ENCODE results near the gene MRPL21.

Gene MRPL21

GRCh38 chr11:68940651-68941323 is 37.2 kb upstream of the MRPL21 start:
- no peak overlapping the region for H3K9ac ChIP-seq (ENCODE audit: low read depth, low read length)

DNA sequence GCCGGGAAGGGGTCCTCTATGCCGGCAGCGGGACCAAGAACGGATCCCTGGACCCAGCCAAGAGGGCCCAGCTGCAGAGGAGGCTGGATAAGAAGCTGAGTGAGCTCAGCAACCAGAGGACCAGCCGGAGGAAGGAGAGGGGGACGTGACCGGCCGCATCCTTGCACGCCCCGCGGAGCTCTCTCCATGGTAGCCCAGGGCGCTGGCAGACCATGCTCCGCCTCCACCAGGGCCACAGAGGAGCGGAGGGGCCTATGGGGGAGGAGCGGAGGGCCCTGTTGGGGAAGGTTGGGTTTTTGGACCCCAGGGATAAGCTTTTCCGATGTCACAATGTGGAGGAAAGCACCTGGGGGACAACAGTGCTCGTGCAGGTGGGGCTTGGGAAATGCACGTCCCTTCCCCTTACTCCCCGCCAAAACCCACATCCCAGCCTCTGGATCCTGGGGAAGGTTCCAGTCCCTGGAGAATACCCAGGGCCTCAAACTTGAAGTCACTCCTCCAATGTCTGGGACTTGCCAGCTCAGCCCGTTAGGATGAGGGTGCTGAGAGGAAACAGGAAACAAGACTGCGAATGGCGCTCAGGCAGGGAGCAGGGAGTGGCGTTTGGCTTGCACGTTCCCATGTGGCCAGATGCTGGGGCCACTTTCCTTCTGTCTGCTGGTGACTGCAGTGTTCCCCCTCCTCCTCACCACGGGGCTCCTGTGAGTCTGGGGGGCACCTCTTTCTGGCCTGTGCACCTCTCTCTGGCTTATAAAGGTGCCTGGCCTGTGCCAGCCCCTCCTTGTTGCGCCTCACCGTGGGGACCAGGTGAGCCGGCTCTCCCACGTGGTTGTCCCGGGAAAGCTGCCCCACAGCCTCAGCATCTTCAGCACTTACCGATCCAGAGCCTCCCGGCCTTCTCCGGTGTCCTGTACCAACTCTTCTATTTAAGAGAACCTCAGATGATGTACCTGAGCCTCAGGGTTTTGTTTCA is 36.2 kb upstream of the MRPL21 start:
- Histone ChIP-seq H3K4me3 (ENCODE audit: low read length) (no peak overlapping the region), H3K27ac (ENCODE audit: low read length) (no peak overlapping the region), H3K27me3 (ENCODE audit: insufficient read depth, low read length) (no peaks in the 10 kb centered on the region), H3K4me1 (ENCODE audit: insufficient read depth, low read length) (no peaks in the 10 kb centered on the region), H3K36me3 (ENCODE audit: insufficient read depth, low read depth, low read length) (peaks cover 43% of the 10 kb centered on the region), H3K9ac (ENCODE audit: low read depth, low read length) (no peak overlapping the region), H3K9me3 (ENCODE audit: insufficient read depth, low read depth, low read length) (no peaks in the 10 kb centered on the region)

More at GRCh38 chr11:68940651-68941323, 37.2 kb upstream of the MRPL21 start:
- H3K27ac ChIP-seq (ENCODE audit: low read length): no peak overlapping the region
- no peaks in the 10 kb centered on the region for H3K9me3 ChIP-seq (ENCODE audit: insufficient read depth, low read depth, low read length)
- no peak overlapping the region for H3K4me3 ChIP-seq (ENCODE audit: low read length)
- peaks cover 40% of the 10 kb centered on the region for H3K36me3 ChIP-seq (ENCODE audit: insufficient read depth, low read depth, low read length)
- H3K27me3 ChIP-seq (ENCODE audit: insufficient read depth, low read length): no peaks in the 10 kb centered on the region
- H3K4me1 ChIP-seq (ENCODE audit: insufficient read depth, low read length): no peaks in the 10 kb centered on the region

DNA sequence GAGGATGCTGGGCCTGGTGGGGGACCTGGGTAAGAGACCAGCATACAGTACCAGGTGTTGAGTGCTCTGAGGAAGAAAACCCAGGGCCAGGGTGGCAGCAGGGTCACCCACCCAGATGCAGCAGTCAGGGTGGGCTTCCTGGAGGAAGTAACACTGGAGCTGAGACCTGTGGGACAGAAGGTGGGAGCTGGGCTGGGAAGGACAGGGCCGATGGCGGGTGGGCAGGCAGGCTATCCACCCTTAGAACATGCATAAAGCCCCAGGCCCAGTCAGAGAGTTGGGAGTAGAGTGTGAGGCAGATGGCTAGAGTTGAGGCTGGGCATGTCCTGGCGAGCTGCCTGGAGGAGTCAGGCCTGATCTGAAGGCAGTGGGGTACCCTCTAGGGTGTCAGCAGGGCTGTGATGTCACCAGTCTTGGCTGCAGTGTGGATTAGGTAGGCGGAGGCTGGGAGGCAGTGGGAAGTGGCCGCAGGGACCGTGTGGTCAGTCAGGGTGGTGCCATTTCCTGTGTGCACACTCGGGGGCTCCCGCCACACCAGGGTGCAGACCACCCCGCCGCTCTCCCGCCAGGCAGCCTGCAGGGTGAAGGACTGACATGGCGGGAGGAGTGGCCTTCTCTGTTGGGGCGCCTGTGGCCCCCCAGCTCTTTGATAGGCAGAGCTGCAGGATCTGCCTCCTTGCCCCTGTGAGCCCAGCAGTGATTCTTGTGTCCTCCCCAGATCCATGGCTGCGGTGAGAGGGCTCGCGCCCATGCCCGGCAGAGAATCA is 35.4 kb upstream of the MRPL21 start:
- Histone ChIP-seq H3K36me3 (ENCODE audit: insufficient read depth, low read depth, low read length) (peaks cover 47% of the 10 kb centered on the region), H3K9ac (ENCODE audit: low read depth, low read length) (no peak overlapping the region)

GRCh38 chr11:68938088-68938487 is 34.5 kb upstream of the MRPL21 start:
- H3K27ac ChIP-seq (ENCODE audit: low read length): no peak overlapping the region
- H3K9me3 ChIP-seq (ENCODE audit: insufficient read depth, low read depth, low read length): no peaks in the 10 kb centered on the region
- peaks cover 47% of the 10 kb centered on the region for H3K36me3 ChIP-seq (ENCODE audit: insufficient read depth, low read depth, low read length)
- H3K9ac ChIP-seq (ENCODE audit: low read depth, low read length): no peak overlapping the region
- no peaks in the 10 kb centered on the region for H3K4me1 ChIP-seq (ENCODE audit: insufficient read depth, low read length)
- H3K4me3 ChIP-seq (ENCODE audit: low read length): no peak overlapping the region
- H3K27me3 ChIP-seq (ENCODE audit: insufficient read depth, low read length): no peaks in the 10 kb centered on the region

More for the DNA sequence above, 35.4 kb upstream of the MRPL21 start:
- H3K27ac ChIP-seq (ENCODE audit: low read length): no peak overlapping the region
- H3K27me3 ChIP-seq (ENCODE audit: insufficient read depth, low read length): no peaks in the 10 kb centered on the region
- H3K4me3 ChIP-seq (ENCODE audit: low read length): no peak overlapping the region
- H3K4me1 ChIP-seq (ENCODE audit: insufficient read depth, low read length): no peaks in the 10 kb centered on the region
- no peaks in the 10 kb centered on the region for H3K9me3 ChIP-seq (ENCODE audit: insufficient read depth, low read depth, low read length)

DNA sequence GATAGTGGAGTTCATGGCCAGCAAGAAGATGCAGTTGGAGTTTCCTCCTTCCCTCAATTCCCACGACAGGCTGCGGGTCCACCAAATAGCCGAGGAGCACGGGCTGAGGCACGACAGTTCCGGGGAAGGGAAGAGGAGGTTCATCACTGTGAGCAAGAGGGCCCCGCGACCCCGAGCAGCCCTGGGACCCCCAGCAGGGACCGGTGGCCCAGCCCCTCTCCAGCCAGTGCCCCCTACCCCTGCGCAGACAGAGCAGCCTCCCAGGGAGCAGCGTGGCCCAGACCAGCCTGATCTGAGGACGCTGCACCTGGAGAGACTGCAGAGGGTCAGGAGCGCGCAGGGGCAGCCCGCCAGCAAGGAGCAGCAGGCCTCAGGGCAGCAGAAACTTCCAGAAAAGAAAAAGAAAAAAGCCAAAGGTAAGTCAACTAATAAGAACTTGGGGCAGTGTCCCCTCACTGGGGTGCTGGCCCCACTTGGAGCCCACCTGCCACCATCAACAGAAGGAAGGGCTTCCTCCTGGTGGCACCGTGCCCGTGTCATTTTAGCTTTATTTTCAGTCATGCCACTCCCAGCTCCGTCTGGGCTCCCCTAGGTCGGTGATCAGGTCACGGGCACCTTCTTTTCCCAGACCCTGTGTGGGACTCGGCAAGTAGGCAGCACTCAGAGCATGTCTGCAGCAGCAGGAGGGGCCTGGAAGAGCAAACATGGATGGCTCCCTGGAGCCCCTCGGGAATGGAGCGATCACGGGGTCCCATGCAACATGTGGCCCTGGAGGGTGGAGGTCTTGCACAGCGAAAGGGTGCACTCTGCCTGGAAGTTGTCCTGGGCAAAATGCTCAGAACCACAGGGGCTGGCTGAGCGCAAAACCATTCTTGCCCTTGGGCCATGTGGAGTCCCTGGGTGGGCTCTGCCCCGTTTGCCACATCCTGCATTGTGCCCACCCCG is 33.3 kb upstream of the MRPL21 start:
- no peak overlapping the region for H3K27ac ChIP-seq (ENCODE audit: low read length)
- no peak overlapping the region for H3K4me3 ChIP-seq (ENCODE audit: low read length)
- H3K9ac ChIP-seq (ENCODE audit: low read depth, low read length): no peak overlapping the region
- H3K27me3 ChIP-seq (ENCODE audit: insufficient read depth, low read length): no peaks in the 10 kb centered on the region
- no peaks in the 10 kb centered on the region for H3K9me3 ChIP-seq (ENCODE audit: insufficient read depth, low read depth, low read length)
- H3K4me1 ChIP-seq (ENCODE audit: insufficient read depth, low read length): no peaks in the 10 kb centered on the region
- H3K36me3 ChIP-seq (ENCODE audit: insufficient read depth, low read depth, low read length): peaks cover 47% of the 10 kb centered on the region

DNA sequence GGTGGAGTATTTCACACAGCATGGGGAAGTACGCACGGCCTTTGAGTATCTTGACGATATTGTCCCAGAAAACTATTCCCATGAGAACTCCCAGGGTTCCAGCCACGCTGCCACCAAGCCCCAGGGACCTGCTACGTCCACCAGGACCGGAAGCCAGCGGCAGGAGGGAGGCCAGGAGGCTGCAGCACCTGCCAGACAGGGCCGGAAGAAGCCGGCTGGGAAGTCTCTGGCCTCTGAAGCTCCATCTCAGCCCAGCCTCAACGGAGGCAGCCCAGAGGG is 32.7 kb upstream of the MRPL21 start:
- Histone ChIP-seq H3K9ac (ENCODE audit: low read depth, low read length) (no peak overlapping the region), H3K27ac (ENCODE audit: low read length) (no peak overlapping the region), H3K4me3 (ENCODE audit: low read length) (no peak overlapping the region), H3K9me3 (ENCODE audit: insufficient read depth, low read depth, low read length) (no peaks in the 10 kb centered on the region), H3K4me1 (ENCODE audit: insufficient read depth, low read length) (no peaks in the 10 kb centered on the region), H3K36me3 (ENCODE audit: insufficient read depth, low read depth, low read length) (peaks cover 47% of the 10 kb centered on the region), H3K27me3 (ENCODE audit: insufficient read depth, low read length) (no peaks in the 10 kb centered on the region)

DNA sequence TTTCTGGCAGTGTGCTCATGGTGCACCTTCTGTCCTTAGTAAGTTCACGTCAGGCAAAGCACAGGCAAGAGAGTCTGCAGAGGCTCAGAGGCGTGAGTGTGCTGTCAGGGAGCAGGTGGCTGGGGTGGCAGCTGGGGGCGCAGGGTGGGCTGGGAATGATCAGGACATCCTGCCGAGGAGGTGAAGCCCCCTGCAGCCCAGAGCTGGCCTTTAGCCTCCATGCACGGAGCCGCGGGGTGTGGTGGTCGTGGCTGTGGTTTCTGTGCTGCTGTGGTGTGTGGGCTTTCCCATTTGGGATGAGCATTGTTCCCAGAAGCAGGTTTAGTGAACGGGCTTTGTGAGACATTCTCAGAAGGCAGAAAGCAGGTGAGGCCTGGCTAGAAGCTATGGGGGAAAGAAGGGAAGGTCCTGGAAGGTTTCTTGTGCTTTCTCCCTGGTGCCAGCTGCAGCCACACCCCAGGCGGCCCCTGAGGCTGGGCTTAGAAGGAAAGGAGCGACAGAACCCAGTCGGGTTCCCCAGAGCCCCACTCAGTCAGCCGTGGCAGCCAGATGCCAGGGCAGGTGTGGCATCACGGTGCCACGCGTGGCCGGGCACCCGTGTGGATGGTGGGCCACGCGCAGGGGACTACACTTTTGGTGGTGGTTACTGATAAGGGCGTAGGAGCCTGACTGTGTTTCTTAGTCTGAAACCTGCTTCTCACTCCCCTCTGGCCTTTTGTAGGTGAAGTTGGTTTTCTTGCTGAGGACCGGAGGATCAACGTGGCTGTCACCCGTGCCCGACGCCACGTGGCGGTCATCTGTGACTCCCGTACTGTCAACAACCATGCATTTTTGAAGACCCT is 32.1 kb upstream of the MRPL21 start:
- H3K4me3 ChIP-seq (ENCODE audit: low read length): no peak overlapping the region
- H3K27ac ChIP-seq (ENCODE audit: low read length): no peak overlapping the region
- H3K4me1 ChIP-seq (ENCODE audit: insufficient read depth, low read length): no peaks in the 10 kb centered on the region
- H3K27me3 ChIP-seq (ENCODE audit: insufficient read depth, low read length): no peaks in the 10 kb centered on the region
- peaks cover 47% of the 10 kb centered on the region for H3K36me3 ChIP-seq (ENCODE audit: insufficient read depth, low read depth, low read length)
- H3K9ac ChIP-seq (ENCODE audit: low read depth, low read length): no peak overlapping the region
- H3K9me3 ChIP-seq (ENCODE audit: insufficient read depth, low read depth, low read length): no peaks in the 10 kb centered on the region

- H3K27ac ChIP-seq (ENCODE audit: low read length): no peak overlapping the region
- no peaks in the 10 kb centered on the region for H3K27me3 ChIP-seq (ENCODE audit: insufficient read depth, low read length)
- no peak overlapping the region for H3K9ac ChIP-seq (ENCODE audit: low read depth, low read length)
- peaks cover 51% of the 10 kb centered on the region for H3K36me3 ChIP-seq (ENCODE audit: insufficient read depth, low read depth, low read length)
- no peaks in the 10 kb centered on the region for H3K4me1 ChIP-seq (ENCODE audit: insufficient read depth, low read length)
- H3K9me3 ChIP-seq (ENCODE audit: insufficient read depth, low read depth, low read length): no peaks in the 10 kb centered on the region
- H3K4me3 ChIP-seq (ENCODE audit: low read length): no peak overlapping the region
These were observed 31.4 kb upstream of the MRPL21 start for GRCh38 chr11:68935066-68935465.

GRCh38 chr11:68934666-68935065 is 31.0 kb upstream of the MRPL21 start:
- Histone ChIP-seq H3K9ac (ENCODE audit: low read depth, low read length) (no peak overlapping the region), H3K27ac (ENCODE audit: low read length) (no peak overlapping the region), H3K4me3 (ENCODE audit: low read length) (no peak overlapping the region), H3K36me3 (ENCODE audit: insufficient read depth, low read depth, low read length) (peaks cover 51% of the 10 kb centered on the region), H3K4me1 (ENCODE audit: insufficient read depth, low read length) (no peaks in the 10 kb centered on the region), H3K27me3 (ENCODE audit: insufficient read depth, low read length) (no peaks in the 10 kb centered on the region), H3K9me3 (ENCODE audit: insufficient read depth, low read depth, low read length) (no peaks in the 10 kb centered on the region)

GRCh38 chr11:68934321-68934645 is 30.7 kb upstream of the MRPL21 start:
- Histone ChIP-seq H3K9ac (ENCODE audit: low read depth, low read length) (no peak overlapping the region), H3K27me3 (ENCODE audit: insufficient read depth, low read length) (no peaks in the 10 kb centered on the region), H3K4me3 (ENCODE audit: low read length) (no peak overlapping the region), H3K9me3 (ENCODE audit: insufficient read depth, low read depth, low read length) (no peaks in the 10 kb centered on the region), H3K4me1 (ENCODE audit: insufficient read depth, low read length) (no peaks in the 10 kb centered on the region), H3K36me3 (ENCODE audit: insufficient read depth, low read depth, low read length) (peaks cover 51% of the 10 kb centered on the region), H3K27ac (ENCODE audit: low read length) (no peak overlapping the region)

Data from iPS-20b (cell line).